ENCODE data around the gene SEC61A2. TPM values are rescaled to one million over a fixed set of nuclear protein-coding genes. Genes with fewer than 3 reads are reported as not detected.
"Not testable (repeated sequence)": the region's sequence is repeated elsewhere in the genome, so short reads cannot be mapped to it uniquely, and the experiment has no call there.

The SEC61A2 gene
- 12.9 and 16.0 TPM in 2 replicates for total RNA-seq

DNA sequence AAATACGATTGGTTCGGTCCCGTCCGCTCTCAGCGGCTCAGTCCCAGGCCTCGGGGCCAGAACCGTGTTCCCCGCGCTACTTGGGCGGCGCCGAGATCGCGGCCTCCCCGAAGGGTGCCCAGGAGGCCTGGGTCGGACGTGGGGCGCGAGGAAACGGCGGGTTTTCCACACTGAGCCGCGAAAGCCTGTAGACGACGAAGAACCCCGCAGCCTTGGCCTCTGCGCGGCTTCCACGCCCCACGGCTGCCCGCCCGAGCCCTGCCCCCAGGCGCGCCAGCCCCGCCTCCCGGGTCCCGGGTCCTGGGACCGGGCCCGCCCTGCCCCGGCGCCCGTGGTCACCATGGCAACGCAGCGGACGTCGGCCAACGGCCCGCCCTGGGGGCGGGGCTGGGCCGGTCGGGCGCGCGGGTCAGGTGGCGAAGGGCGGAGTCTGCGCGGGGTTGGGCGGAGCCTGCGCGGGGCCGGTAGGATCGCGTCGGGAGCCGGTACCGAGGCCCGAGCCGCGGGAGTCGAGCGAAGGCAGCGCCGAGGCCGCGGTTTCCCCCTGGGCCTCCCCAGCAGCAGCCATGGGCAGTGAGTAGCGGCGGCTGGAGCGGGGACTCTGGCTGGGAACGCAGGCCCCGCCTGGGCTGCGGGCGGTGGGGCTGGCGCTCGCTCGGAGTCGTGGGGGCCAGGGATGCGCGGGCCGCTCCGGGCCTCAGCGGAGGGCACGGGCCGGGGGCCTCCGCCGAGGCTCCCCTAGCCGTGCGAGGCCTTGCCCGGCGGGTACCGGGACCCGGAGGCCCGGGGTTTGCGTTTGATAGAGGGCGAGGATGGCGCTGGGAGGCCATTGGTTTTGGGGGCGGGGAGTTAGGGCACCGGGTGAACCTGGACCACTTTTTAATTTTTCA lies at the start of gene SEC61A2:
Gene SEC61A2, plus strand, starts transcription at position 456 of the 890 bp plus-strand sequence. Its CDS starts 111 bp downstream, at position 567.
- peak within 1 kb of the TSS; percentile 88 for H3K4me3 ChIP-seq (ENCODE audit: low read depth, low read length)
- peak; percentile 92 for DNase-seq (ENCODE audit: low read depth)
- TF ChIP-seq CTCF (IDR thresholded peaks at IDR 0.05; ENCODE audit: insufficient read depth, low read depth, low read length) = no peak

DNA sequence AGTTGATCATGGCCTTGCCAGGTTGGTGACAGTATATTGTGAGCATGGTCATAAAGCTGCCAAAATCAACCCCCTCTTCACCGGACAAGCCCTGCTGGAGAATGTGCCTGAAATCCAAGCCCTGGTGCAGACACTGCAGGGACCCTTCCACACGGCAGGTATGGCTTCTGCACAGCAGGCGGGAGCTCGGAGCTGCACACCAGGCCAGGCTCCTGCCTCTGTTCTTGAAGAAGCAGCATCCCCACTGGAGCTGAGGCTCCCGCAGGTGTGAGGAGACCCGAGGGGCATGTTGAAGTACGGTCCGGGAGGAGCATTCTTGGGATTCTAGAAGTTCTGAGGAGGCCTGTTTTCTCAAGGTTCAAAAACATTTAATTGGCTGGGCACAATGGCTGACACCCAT lies 48.0 kb upstream of the SEC61A2 start:
- TF ChIP-seq CTCF (IDR thresholded peaks at IDR 0.05; ENCODE audit: insufficient read depth, low read depth, low read length) = no peak
- DNase-seq (ENCODE audit: low read depth) = no peak

GRCh38 chr10:12081879-12082557 lies 47.5 kb upstream of the SEC61A2 start:
- no peak for TF ChIP-seq CTCF (IDR thresholded peaks at IDR 0.05; ENCODE audit: insufficient read depth, low read depth, low read length)
- DNase-seq (ENCODE audit: low read depth) = peak; percentile 48

More for the DNA sequence above, 48.0 kb upstream of the SEC61A2 start:
- no peak overlapping the region for H3K4me3 ChIP-seq (ENCODE audit: low read depth, low read length)

GRCh38 chr10:12088919-12089318 lies 40.6 kb upstream of the SEC61A2 start:
- TF ChIP-seq CTCF (IDR thresholded peaks at IDR 0.05; ENCODE audit: insufficient read depth, low read depth, low read length) = no peak
- H3K4me3 ChIP-seq (ENCODE audit: low read depth, low read length) = no peak overlapping the region
- DNase-seq (ENCODE audit: low read depth) = no peak

More at GRCh38 chr10:12081879-12082557, 47.5 kb upstream of the SEC61A2 start:
- H3K4me3 ChIP-seq (ENCODE audit: low read depth, low read length) = no peak overlapping the region

DNA sequence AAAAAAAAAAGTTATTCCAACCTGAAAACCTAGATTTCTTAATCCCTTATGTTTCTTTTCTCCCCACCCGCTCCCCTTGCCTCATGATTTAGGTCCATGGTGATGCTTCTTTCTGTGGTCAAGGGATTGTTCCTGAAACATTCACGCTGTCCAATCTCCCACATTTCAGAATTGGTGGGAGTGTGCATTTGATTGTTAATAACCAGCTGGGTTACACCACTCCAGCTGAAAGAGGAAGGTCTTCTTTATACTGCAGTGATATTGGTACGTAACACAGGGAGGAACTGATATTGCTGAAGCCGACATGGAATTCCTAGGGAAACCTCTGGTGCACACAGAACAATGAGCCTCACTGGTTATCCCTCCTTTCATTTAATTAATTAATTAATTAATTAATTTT lies 38.1 kb upstream of the SEC61A2 start:
- TF ChIP-seq CTCF (IDR thresholded peaks at IDR 0.05; ENCODE audit: insufficient read depth, low read depth, low read length) = no peak
- DNase-seq (ENCODE audit: low read depth) = no peak
- H3K4me3 ChIP-seq (ENCODE audit: low read depth, low read length) = no peak overlapping the region

DNA sequence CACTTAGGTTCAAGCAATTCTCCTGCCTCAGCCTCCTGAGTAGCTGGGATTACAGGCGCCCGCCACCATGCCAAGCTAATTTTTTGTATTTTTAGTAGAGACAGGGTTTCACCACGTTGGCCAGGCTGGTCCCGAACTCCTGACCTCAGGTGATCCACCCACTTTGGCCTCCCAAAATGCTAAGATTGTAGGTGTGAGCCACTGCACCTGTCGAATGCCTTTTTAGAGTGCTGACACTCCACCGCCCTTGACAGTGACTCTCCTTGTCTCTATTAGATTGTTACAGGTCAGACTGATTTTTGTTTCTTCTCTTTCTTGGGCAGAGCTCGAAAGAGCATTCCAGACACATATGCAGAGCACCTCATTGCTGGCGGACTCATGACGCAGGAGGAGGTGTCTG lies 32.1 kb upstream of the SEC61A2 start:
- not testable (repeated sequence) for DNase-seq (ENCODE audit: low read depth); H3K4me3 ChIP-seq (ENCODE audit: low read depth, low read length)

DNA sequence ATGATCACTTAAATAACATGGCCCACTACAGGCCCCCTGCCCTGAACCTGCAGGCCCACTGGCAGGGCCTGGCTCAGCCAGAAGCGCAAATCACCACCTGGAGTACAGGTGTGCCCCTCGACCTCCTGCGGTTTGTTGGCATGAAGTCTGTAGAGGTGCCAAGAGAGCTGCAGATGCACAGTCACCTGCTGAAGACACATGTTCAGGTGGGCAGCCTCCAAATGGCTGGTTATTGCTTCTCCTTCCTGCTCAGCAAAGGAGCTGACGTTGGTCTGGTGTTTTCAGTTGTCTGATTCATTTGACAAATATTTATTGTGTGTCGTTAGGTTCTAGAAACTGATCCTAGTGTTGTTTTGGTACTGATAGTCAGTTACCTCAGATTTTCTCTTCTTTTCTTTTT lies 31.7 kb upstream of the SEC61A2 start:
- DNase-seq (ENCODE audit: low read depth) = peak; percentile 29

More for the DNA sequence above, 31.7 kb upstream of the SEC61A2 start:
- TF ChIP-seq CTCF (IDR thresholded peaks at IDR 0.05; ENCODE audit: insufficient read depth, low read depth, low read length) = no peak
- H3K4me3 ChIP-seq (ENCODE audit: low read depth, low read length) = no peak overlapping the region

Data from fibroblast of villous mesenchyme (primary cell).